Esophagus muscularis mucosa (tissue), 4 donors: Measurements from ENCODE around the gene EEPD1. TPM values are rescaled to one million over a fixed set of nuclear protein-coding genes. Genes with fewer than 3 reads are reported as not detected.

Experiments
- DNase-seq: peaks from one replicate; pipeline ENCODE4 v3.0.0-alpha.2; 2017; ENCODE audit errors: extremely low spot score
- H3K27ac ChIP-seq, 4 donors: fragments of 200-600 bp; sonication (generic); replicated peaks in 1 of 4; 1 replicate in 3 of 4; 2 replicates in 1 of 4; pipeline ENCODE4 v1.5.1; 2016 to 2019; ENCODE audit warnings: mild to moderate bottlenecking in 1 of 4
- H3K27me3 ChIP-seq, 4 donors: fragments of 200-600 bp; sonication (generic); one replicate each; pipeline versions ENCODE4 v1.5.1 to v1.6.0; 2016 to 2019
- H3K36me3 ChIP-seq, 4 donors: fragments of 200-600 bp; sonication (generic); one replicate each; pipeline ENCODE4 v1.5.1; 2016 to 2019
- H3K4me1 ChIP-seq, 4 donors: fragments of 200-600 bp; sonication (generic); one replicate each; pipeline ENCODE4 v1.5.1; 2016 to 2019
- H3K4me3 ChIP-seq, 4 donors: fragments of 200-600 bp; sonication (generic); 1 replicate in 2 of 4; 2 replicates in 2 of 4; pipeline ENCODE4 v1.5.1; 2016 to 2019; ENCODE audit warnings: mild to moderate bottlenecking in 4 of 4, moderate library complexity in 1 of 4
- H3K9me3 ChIP-seq, 4 donors: fragments of 200-600 bp; sonication (generic); 1 replicate in 3 of 4; 2 replicates in 1 of 4; pipeline ENCODE4 v1.5.1; 2016 to 2019
- CTCF ChIP-seq, 3 experiments: fragments of 200-600 bp in 2 of 3; fragments of 450-650 bp in 1 of 3; sonication (generic) in 2 of 3; IDR thresholded peaks; one replicate each; pipeline ENCODE4 v1.5.1; 2017 to 2019; ENCODE audit warnings: antibody characterized with exemption in 3 of 3, mild to moderate bottlenecking in 2 of 3, moderate library complexity in 1 of 3
- EP300 ChIP-seq: sonication (generic); formaldehyde crosslinking; IDR thresholded peaks from one replicate; pipeline ENCODE4 v1.6.1; 2017; ENCODE audit warnings: antibody characterized with exemption
- POLR2A ChIP-seq: fragments of 450-650 bp; IDR thresholded peaks from one replicate; pipeline ENCODE4 v1.6.1; 2017; ENCODE audit warnings: antibody characterized with exemption, moderate library complexity, mild to moderate bottlenecking, low read depth
- POLR2AphosphoS5 ChIP-seq, 2 donors: sonication (generic); formaldehyde crosslinking; IDR thresholded peaks; one replicate each; pipeline ENCODE4 v1.6.1; 2017; ENCODE audit warnings: antibody characterized with exemption in 2 of 2
- WGBS: methylation state at CpG from one replicate; pipeline ENCODE4 v1.1.5; 2018; 5-methylcytosine and 5-hydroxymethylcytosine counted together
- intact Hi-C: fragments of 100-400 bp; cut with DNase I; formaldehyde crosslinking; loops from one replicate; pipeline ENCODE4 v1.15.1; 2023
- total RNA-seq, 4 donors: library from RNA; depleted of rRNA; stranded (reverse); fragments of >200 nt; gene quantifications; one replicate each; pipeline versions ENCODE4 v1.1.0 to v1.2.1, GENCODE V29; 2016

EEPD1 gene
- total RNA-seq, 4 donors from 2014 or later, result 18.7 to 27.9 (median 26.6) TPM

GRCh38 chr7:36204929-36205635 lies 52.0 kb downstream of the EEPD1 start:
- no peaks in the 10 kb centered on the region for H3K27me3 ChIP-seq
- TF ChIP-seq CTCF (IDR thresholded peaks at IDR 0.05) (no peak), EP300 (no peak), POLR2AphosphoS5 (IDR thresholded peaks at IDR 0.05) (no peak), POLR2A (no peak)
- H3K36me3 ChIP-seq, result no peaks in the 10 kb centered on the region
- H3K27ac ChIP-seq, result peak overlapping the region; percentile 82 to 87 (median 84)
- H3K4me3 ChIP-seq, result no peak overlapping the region
- no peaks in the 10 kb centered on the region for H3K9me3 ChIP-seq
- 76% methylated on average over 6 of the region's 6 CpGs for WGBS
- H3K4me1 ChIP-seq, result peaks cover 64 to 87% (median 85%) of the 10 kb centered on the region in 4 donors
- intact Hi-C loops, result loop anchor here (5.0 kb wide), 1 partner anchor 87 kb away; no protein-coding TSS in a partner anchor
- DNase-seq, result no peak

GRCh38 chr7:36205803-36206202 lies 52.7 kb downstream of the EEPD1 start:
- Histone ChIP-seq H3K4me3 (no peak overlapping the region), H3K9me3 (no peaks in the 10 kb centered on the region), H3K27ac (peak overlapping the region; percentile 82 to 87 (median 84)), H3K36me3 (no peaks in the 10 kb centered on the region), H3K4me1 (peaks cover 72 to 95% (median 92%) of the 10 kb centered on the region in 4 donors), H3K27me3 (no peaks in the 10 kb centered on the region)
- TF ChIP-seq CTCF (IDR thresholded peaks at IDR 0.05), result no peak
- no peak for TF ChIP-seq POLR2AphosphoS5 (IDR thresholded peaks at IDR 0.05)
- no peak for TF ChIP-seq EP300
- no peak for TF ChIP-seq POLR2A
- intact Hi-C loops, result loop anchor here (2.0 to 5.0 kb wide), 2 partner anchors 51 to 86 kb away; no protein-coding TSS in a partner anchor
- 91% methylated on average over 6 of the region's 6 CpGs for WGBS
- no peak for DNase-seq

- WGBS, result 40% methylated on average over 10 of the region's 10 CpGs
- Histone ChIP-seq H3K27ac (peak overlapping the region; percentile 82 to 87 (median 84)), H3K4me1 (peaks cover 65 to 99% (median 94%) of the 10 kb centered on the region in 4 donors), H3K9me3 (no peaks in the 10 kb centered on the region), H3K36me3 (no peaks in the 10 kb centered on the region), H3K27me3 (no peaks in the 10 kb centered on the region), H3K4me3 (no peak overlapping the region)
- intact Hi-C loops, result loop anchor here (2.0 to 5.0 kb wide), 2 partner anchors 53 to 85 kb away; no protein-coding TSS in a partner anchor
- peak; percentile 64 to 74 for TF ChIP-seq POLR2AphosphoS5 (IDR thresholded peaks at IDR 0.05)
- TF ChIP-seq POLR2A, result no peak
- TF ChIP-seq CTCF (IDR thresholded peaks at IDR 0.05), result peak in 1 of 3 experiments; percentile 29
- TF ChIP-seq EP300, result peak; percentile 76
- DNase-seq, result no peak
Observed at GRCh38 chr7:36207451-36208291, 54.6 kb downstream of the EEPD1 start.

- Histone ChIP-seq H3K27me3 (no peaks in the 10 kb centered on the region), H3K9me3 (no peaks in the 10 kb centered on the region), H3K36me3 (no peaks in the 10 kb centered on the region), H3K27ac (peak overlapping the region; percentile 82 to 87 (median 84)), H3K4me3 (no peak overlapping the region), H3K4me1 (peaks cover 58 to 92% (median 87%) of the 10 kb centered on the region in 4 donors)
- no peak for DNase-seq
- TF ChIP-seq CTCF (IDR thresholded peaks at IDR 0.05), result no peak
- no peak for TF ChIP-seq EP300
- TF ChIP-seq POLR2A, result no peak
- TF ChIP-seq POLR2AphosphoS5 (IDR thresholded peaks at IDR 0.05), result no peak
- intact Hi-C loops, result loop anchor here (5.0 kb wide), 1 partner anchor 84 kb away; no protein-coding TSS in a partner anchor
Observed at GRCh38 chr7:36208426-36208825, 55.4 kb downstream of the EEPD1 start.
